ENCODE measurements around the gene MZT2A.
"Not testable (repeated sequence)": the region's sequence is repeated elsewhere in the genome, so short reads cannot be mapped to it uniquely, and the experiment has no call there.

Gene MZT2A, protein sequence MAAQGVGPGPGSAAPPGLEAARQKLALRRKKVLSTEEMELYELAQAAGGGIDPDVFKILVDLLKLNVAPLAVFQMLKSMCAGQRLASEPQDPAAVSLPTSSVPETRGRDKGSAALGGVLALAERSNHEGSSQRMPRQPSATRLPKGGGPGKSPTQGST
- long read RNA-seq, transcript MZT2A-204 (4 exons, 980 nt): major isoform, 5 of 13 reads
- long read RNA-seq, transcript MZT2A-201 (3 exons, 624 nt): major isoform, 5 of 13 reads
- long read RNA-seq, partial matches to known transcripts: 0 of 13 reads
- long read RNA-seq, other reads (novel, unspliced or antisense): 3 of 13 reads

DNA sequence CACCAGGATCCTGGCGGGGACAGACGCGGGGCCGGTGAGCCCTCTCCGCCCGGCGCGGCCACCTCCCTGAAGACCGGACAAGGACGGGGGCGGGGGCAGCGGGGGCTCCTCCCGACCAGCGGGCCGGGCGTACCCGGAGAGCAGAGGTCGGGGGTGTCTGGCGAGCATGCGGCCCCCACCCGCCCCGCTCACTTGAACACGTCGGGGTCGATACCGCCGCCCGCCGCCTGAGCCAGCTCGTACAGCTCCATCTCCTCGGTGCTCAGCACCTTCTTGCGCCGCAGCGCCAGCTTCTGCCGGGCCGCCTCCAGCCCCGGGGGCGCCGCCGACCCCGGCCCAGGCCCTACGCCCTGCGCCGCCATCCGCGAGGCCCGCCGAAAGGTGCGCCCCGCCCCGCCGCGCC, at the start of gene MZT2A:
TSS of gene MZT2A (minus strand) at position 383 of the 403 bp plus-strand sequence. CDS start at position 362, 21 bp downstream.
- peak in 1 of 2 experiments; percentile 28 for DNase-seq (ENCODE audit: low read depth in 1 of 2, low spot score in 1 of 2)
- Histone ChIP-seq H3K4me3 (replicated peaks; ENCODE audit: insufficient read depth, low read length) (peak within 1 kb of the TSS; percentile 96), H3K27ac (replicated peaks) (peak within 1 kb of the TSS; percentile 90)
- not testable (repeated sequence) for H3K27me3 ChIP-seq (ENCODE audit: insufficient read depth, poor library complexity, severe bottlenecking)
- TF ChIP-seq POLR2AphosphoS5 (IDR thresholded peaks at IDR 0.05; ENCODE audit: low read depth): 0 out of 2 replicates have a peak, but pooled peaks have one; percentile 32

DNA sequence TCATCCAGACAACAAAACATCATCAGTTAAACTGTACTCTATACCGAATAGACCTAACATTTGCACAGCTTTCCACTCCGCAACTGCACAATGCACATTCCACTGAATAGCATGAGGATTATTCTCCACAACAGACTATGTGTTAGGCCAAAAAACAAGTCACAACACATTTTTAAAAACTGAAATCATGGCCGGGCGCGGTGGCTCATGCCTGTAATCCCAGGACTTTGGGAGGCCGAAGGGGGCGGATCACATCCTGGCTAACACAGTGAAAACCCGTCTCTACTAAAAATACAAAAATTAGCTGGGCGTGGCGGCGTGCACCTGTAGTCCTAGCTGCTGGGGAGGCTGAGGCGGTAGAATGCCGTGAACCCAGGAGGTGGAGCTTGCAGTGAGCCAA, 46.7 kb upstream of the MZT2A start:
- not testable (repeated sequence) for H3K27ac ChIP-seq (replicated peaks); H3K4me3 ChIP-seq (replicated peaks; ENCODE audit: insufficient read depth, low read length); DNase-seq (ENCODE audit: low read depth in 1 of 2, low spot score in 1 of 2); H3K27me3 ChIP-seq (ENCODE audit: insufficient read depth, poor library complexity, severe bottlenecking)

DNA sequence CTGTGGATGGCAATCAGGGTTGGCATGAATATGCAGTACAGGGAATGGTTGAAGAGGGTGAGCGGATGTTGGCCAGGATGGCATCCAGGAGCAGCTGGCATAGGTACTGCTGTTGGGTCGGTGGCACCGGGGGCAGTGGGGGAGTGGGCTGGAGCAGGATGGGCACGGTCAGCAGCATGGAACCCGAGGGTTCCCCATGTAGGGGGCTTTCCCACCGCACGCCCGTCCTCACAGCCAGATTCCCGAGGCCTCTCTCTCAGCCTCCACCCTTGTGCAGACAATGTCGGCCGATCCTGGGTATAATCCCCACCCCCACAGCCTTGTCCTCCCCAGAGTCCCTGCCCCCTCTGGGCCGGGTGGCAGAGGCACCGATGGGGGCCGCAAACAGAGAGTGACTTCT, 44.6 kb upstream of the MZT2A start:
- not testable (repeated sequence) for DNase-seq (ENCODE audit: low read depth in 1 of 2, low spot score in 1 of 2)

DNA sequence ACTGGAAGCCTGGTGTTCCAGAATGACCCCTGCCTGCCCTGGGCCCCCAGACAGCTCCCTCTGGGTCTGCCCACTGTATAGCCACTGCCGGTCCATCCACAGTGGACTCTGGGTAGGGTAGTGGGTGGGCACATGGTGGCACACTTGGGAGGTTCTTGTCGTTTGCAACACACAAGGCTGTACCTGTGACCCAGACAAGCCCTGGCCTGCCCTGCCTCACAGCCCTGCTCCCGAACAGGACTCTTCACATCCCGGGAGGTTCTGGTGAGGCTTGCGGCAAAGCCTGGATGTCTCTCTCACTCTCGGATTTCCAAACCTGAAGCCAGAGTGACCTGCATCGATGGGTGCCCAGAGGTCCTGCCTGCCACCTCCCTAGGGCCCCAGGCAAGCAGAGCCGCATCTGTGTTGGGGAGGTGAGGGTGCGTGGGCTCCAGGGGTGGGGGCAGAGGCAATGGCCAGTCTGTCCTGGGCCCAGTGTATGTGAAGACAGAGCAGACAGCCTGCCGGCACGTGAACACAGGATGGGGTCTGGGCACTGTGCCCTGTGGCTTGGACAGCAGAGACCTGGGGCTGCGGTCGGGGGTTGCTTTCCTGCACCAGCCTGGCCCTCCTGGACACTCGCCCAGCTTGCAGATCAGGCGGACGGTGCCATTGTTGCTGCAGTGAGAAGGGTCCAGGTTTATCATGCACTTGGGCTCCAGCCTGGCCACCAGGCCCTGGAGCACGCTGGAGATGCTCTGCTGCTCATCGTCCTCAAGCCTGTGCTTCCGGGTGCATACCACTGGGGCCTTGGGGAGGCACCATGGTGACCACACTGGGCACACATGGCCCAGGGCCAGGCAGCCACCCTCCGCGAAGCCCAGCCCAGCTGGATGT, 44.0 kb upstream of the MZT2A start:
- H3K4me3 ChIP-seq (replicated peaks; ENCODE audit: insufficient read depth, low read length); H3K27ac ChIP-seq (replicated peaks); DNase-seq (ENCODE audit: low read depth in 1 of 2, low spot score in 1 of 2); H3K27me3 ChIP-seq (ENCODE audit: insufficient read depth, poor library complexity, severe bottlenecking): not testable (repeated sequence)

More for the DNA sequence above, 44.6 kb upstream of the MZT2A start:
- H3K4me3 ChIP-seq (replicated peaks; ENCODE audit: insufficient read depth, low read length); H3K27ac ChIP-seq (replicated peaks); H3K27me3 ChIP-seq (ENCODE audit: insufficient read depth, poor library complexity, severe bottlenecking): not testable (repeated sequence)

DNA sequence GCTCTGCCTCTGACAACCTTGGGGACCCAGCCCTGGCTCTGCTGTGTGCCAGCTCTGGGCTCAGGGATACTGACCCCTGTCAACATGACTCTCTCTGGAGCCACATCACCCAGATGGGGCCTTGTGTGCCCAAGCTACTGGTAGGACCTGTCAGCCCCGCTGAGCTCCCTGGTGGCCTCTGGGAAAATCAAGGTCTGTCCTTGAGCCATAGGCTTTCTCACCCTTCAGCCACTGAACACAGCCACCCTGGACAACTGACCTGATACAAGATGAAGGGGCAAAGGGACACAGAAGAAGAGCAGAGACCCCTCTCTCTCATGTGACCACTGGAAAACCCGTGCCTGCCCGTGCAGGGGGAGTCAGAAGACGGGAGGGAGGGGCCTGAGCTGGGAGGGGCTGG, 43.3 kb upstream of the MZT2A start:
- Histone ChIP-seq H3K4me3 (replicated peaks; ENCODE audit: insufficient read depth, low read length) (no peak overlapping the region), H3K27me3 (ENCODE audit: insufficient read depth, poor library complexity, severe bottlenecking) (no peaks in the 10 kb centered on the region), H3K27ac (replicated peaks) (no peak overlapping the region)
- no peak for DNase-seq (ENCODE audit: low read depth in 1 of 2, low spot score in 1 of 2)
- TF ChIP-seq, protein P1, sequence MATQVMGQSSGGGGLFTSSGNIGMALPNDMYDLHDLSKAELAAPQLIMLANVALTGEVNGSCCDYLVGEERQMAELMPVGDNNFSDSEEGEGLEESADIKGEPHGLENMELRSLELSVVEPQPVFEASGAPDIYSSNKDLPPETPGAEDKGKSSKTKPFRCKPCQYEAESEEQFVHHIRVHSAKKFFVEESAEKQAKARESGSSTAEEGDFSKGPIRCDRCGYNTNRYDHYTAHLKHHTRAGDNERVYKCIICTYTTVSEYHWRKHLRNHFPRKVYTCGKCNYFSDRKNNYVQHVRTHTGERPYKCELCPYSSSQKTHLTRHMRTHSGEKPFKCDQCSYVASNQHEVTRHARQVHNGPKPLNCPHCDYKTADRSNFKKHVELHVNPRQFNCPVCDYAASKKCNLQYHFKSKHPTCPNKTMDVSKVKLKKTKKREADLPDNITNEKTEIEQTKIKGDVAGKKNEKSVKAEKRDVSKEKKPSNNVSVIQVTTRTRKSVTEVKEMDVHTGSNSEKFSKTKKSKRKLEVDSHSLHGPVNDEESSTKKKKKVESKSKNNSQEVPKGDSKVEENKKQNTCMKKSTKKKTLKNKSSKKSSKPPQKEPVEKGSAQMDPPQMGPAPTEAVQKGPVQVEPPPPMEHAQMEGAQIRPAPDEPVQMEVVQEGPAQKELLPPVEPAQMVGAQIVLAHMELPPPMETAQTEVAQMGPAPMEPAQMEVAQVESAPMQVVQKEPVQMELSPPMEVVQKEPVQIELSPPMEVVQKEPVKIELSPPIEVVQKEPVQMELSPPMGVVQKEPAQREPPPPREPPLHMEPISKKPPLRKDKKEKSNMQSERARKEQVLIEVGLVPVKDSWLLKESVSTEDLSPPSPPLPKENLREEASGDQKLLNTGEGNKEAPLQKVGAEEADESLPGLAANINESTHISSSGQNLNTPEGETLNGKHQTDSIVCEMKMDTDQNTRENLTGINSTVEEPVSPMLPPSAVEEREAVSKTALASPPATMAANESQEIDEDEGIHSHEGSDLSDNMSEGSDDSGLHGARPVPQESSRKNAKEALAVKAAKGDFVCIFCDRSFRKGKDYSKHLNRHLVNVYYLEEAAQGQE (IDR thresholded peaks at IDR 0.05; ENCODE audit: insufficient replicate concordance, low read depth): no peak
- TF ChIP-seq GABPA (IDR thresholded peaks at IDR 0.05; ENCODE audit: low read depth) (no peak), POLR2AphosphoS5 (IDR thresholded peaks at IDR 0.05; ENCODE audit: low read depth) (no peak), SPI1 (IDR thresholded peaks at IDR 0.05; ENCODE audit: borderline replicate concordance, low read depth) (no peak)
- TF ChIP-seq, protein P2, sequence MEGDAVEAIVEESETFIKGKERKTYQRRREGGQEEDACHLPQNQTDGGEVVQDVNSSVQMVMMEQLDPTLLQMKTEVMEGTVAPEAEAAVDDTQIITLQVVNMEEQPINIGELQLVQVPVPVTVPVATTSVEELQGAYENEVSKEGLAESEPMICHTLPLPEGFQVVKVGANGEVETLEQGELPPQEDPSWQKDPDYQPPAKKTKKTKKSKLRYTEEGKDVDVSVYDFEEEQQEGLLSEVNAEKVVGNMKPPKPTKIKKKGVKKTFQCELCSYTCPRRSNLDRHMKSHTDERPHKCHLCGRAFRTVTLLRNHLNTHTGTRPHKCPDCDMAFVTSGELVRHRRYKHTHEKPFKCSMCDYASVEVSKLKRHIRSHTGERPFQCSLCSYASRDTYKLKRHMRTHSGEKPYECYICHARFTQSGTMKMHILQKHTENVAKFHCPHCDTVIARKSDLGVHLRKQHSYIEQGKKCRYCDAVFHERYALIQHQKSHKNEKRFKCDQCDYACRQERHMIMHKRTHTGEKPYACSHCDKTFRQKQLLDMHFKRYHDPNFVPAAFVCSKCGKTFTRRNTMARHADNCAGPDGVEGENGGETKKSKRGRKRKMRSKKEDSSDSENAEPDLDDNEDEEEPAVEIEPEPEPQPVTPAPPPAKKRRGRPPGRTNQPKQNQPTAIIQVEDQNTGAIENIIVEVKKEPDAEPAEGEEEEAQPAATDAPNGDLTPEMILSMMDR (IDR thresholded peaks at IDR 0.05; ENCODE audit: insufficient read depth, low read length): no peak

DNA sequence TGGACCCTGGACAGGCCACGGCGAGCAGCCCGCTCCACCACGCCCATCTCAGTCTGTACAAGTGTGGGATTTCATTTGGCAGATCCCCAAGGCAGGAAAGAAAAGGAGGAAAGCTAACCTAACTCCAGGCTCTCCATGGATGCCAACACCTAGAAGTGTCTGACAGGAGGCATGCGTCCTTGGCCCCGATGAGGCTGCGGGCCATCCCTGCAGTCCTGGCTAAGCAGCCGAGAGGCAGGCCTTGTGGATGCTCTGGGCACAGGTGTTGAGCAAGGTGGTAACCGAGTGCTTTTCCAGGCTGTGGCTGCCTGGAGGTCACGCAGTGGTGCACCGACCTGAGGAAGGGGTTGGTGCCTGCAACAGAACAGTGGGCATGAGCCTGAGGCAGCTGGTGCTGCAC, 42.8 kb upstream of the MZT2A start:
- H3K27me3 ChIP-seq (ENCODE audit: insufficient read depth, poor library complexity, severe bottlenecking); H3K27ac ChIP-seq (replicated peaks); DNase-seq (ENCODE audit: low read depth in 1 of 2, low spot score in 1 of 2); H3K4me3 ChIP-seq (replicated peaks; ENCODE audit: insufficient read depth, low read length): not testable (repeated sequence)

DNA sequence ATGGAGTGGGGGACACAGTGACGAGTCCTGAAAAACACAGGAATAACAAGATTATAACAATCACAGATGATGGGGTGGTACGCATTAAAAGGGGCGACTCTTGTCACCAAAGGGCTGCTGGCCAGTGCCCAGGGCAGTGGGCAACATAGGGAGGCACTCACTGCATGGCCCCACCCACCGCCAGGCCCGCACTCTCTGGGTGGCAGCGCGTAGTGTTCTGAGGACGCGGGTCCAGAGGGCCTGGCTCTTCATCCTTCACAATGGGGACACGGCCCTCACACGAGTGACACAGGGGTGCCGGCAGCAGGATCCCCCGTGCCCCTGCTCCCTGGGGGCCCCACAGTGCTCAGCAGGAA, 42.1 kb upstream of the MZT2A start:
- not testable (repeated sequence) for H3K27ac ChIP-seq (replicated peaks); H3K4me3 ChIP-seq (replicated peaks; ENCODE audit: insufficient read depth, low read length); H3K27me3 ChIP-seq (ENCODE audit: insufficient read depth, poor library complexity, severe bottlenecking); DNase-seq (ENCODE audit: low read depth in 1 of 2, low spot score in 1 of 2)

DNA sequence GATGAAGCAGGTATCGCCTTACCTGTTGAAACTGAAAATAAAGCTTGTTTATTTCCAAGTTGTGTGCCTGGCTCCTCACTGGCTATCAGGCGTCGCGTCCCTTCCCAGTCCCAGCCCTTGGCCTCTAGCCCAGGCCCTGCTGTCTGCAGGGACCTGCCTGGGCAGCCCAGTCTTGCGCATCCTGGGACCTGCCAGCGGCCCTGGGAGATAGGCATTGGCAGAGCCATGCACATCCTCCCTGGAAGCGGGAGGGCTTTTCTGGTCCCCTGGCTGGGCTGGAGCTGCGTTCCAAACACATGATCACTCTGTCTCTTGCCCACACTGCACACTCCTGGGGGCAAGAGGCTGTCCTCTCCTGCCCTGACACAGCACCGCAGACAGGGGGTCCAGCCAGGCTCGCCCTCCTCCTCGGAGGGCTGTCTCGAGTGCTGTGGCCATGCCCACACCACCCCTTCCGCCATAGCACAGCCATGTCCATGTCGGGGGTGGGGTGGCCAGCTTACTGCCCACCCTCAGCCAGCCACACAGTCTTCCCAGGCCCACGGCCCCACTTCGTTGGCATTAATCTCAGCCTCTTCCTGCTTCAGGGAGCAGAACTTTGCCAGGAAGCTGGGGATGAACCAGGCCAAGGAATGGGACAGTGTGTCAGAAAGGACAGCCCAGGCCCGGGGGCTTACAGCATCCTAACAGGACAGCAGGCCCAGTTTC, 41.6 kb upstream of the MZT2A start:
- not testable (repeated sequence) for H3K27ac ChIP-seq (replicated peaks); H3K4me3 ChIP-seq (replicated peaks; ENCODE audit: insufficient read depth, low read length); H3K27me3 ChIP-seq (ENCODE audit: insufficient read depth, poor library complexity, severe bottlenecking); DNase-seq (ENCODE audit: low read depth in 1 of 2, low spot score in 1 of 2)

DNA sequence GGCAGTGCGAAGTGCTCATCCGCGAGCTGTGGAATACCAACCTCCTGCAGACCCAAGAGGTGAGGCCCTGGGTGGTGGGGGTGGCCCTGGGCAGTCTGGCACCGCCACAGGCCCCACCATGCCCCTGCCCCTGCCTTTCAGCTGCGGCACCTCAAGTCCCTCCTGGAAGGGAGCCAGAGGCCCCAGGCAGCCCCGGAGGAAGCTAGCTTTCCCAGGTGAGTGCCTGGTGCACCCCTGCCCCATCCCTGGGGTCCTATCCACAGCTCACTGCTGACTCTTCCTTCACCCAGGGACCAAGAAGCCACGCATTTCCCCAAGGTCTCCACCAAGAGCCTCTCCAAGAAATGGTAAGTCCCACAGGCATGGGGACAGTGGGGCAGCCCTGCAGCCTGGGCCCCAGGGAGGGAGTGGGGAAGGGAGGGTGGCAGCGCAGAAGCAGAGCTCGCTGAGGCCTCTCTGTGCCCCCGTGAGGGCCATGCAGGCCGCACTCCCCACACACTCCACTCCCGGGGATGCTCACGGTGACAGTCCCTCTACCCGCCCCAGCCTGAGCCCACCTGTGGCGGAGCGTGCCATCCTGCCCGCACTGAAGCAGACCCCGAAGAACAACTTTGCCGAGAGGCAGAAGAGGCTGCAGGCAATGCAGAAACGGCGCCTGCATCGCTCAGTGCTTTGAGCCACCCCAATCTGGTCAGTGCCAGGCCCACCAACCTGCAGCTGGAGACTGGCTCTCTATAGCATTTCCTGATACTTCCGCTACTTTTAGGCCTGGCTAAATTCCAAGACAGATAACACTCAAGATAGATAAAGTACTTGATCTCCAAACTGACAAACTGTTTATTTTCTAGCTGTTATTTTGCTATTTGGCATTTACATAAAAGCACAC, 40.8 kb upstream of the MZT2A start:
- not testable (repeated sequence) for H3K4me3 ChIP-seq (replicated peaks; ENCODE audit: insufficient read depth, low read length); H3K27me3 ChIP-seq (ENCODE audit: insufficient read depth, poor library complexity, severe bottlenecking); H3K27ac ChIP-seq (replicated peaks); DNase-seq (ENCODE audit: low read depth in 1 of 2, low spot score in 1 of 2)

DNA sequence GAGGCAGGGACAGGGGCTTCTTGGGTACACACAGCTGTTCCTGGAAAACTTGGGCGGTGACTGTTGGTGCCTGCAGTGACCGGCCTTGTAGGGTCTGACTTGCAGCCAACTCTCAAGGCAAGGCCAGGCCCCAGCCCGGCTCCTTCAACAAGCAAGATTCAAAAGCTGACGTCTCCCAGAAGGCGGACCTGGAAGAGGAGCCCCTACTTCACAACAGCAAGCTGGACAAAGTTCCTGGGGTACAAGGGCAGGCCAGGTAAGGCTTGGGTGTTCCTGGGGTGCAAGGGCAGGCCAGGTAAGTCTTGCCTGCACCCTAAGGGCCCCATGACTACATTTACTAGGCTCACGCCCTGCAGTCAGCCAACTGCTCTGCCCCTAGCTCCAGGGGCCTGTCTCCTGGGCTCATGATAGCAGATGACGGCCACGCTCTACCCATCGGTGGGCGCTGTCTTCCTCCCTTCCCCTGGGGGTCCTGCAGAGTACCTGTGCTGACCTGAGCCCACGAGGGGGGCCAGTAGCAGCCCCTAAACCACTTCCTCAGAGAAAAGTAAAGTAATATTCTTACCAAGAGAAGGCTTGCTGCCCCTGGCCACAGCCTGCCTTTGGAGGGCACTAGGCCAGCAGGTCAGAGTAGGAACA, 39.5 kb upstream of the MZT2A start:
- DNase-seq (ENCODE audit: low read depth in 1 of 2, low spot score in 1 of 2); H3K27ac ChIP-seq (replicated peaks); H3K27me3 ChIP-seq (ENCODE audit: insufficient read depth, poor library complexity, severe bottlenecking); H3K4me3 ChIP-seq (replicated peaks; ENCODE audit: insufficient read depth, low read length): not testable (repeated sequence)

All from HL-60 (cell line).